Mammary epithelial cell (primary cell): ENCODE data around the gene KRT85.

Experiments used
- CTCF ChIP-seq, 2 donors: IDR thresholded peaks in 1 of 2; conservative IDR thresholded peaks in 1 of 2; 2 replicates each; pipeline ENCODE4 v1.5.1; 2011 to 2012; ENCODE audit warnings: inconsistent platforms in 2 of 2, low read length in 2 of 2, mild to moderate bottlenecking in 2 of 2, control low read depth in 1 of 2, low read depth in 1 of 2; ENCODE audit not compliant: insufficient read depth in 1 of 2; ENCODE audit errors: extremely low read depth in 1 of 2
- EZH2 ChIP-seq: IDR thresholded peaks from 2 replicates; pipeline ENCODE4 v1.6.1; 2012; ENCODE audit warnings: low read length, inconsistent platforms, borderline replicate concordance

GRCh38 chr12:52378091-52378490, 10.8 kb upstream of the KRT85 start:
- no peak for TF ChIP-seq CTCF (conservative IDR thresholded peaks at IDR 0.05 in 1 of 2, IDR thresholded peaks at IDR 0.05 in 1 of 2; ENCODE audit: extremely low read depth in 1 of 2, insufficient read depth in 1 of 2, low read depth in 1 of 2, low read length in 2 of 2)
- no peak for TF ChIP-seq EZH2
